Measurements from ENCODE around the gene SPC24. TPM values are rescaled to one million over a fixed set of nuclear protein-coding genes. Genes with fewer than 3 reads are reported as not detected.
"Not testable (repeated sequence)": the region's sequence is repeated elsewhere in the genome, so short reads cannot be mapped to it uniquely, and the experiment has no call there.

SPC24 gene
- total RNA-seq, 1 donor from 2014 or later, result 3.8 TPM

DNA sequence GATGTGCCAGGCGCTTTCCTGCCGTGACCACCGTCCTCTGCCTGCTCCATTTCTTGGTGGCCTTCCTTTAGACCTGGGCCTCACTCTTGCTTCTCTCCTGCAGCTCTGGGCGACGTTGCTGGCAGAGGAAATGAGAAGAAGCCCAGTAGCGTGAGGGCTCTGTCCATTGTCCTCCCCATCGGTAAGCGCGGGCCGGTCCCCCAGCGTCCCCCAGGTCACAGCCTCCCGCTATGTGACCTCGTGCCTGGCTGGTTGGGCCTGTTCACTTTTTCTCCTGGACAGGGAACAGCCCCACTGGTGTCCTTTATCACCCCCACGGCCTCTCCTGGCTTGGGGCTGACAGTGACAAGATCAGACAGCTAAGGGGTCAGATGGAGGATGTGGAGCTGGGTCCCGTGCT, 27.7 kb downstream of the SPC24 start:
- H3K4me1 Mint-ChIP-seq (ENCODE audit: low read depth, unreplicated experiment), result peaks cover 8% of the 10 kb centered on the region
- H3K27ac Mint-ChIP-seq (ENCODE audit: unreplicated experiment), result no peak overlapping the region
- no peak overlapping the region for H3K4me3 Mint-ChIP-seq (ENCODE audit: unreplicated experiment)
- no peak for DNase-seq
- peaks cover 6% of the 10 kb centered on the region for H3K36me3 Mint-ChIP-seq (ENCODE audit: unreplicated experiment)
- peaks cover 10% of the 10 kb centered on the region for H3K27me3 Mint-ChIP-seq (ENCODE audit: unreplicated experiment)
- H3K9me3 Mint-ChIP-seq (ENCODE audit: unreplicated experiment), result peaks cover 12% of the 10 kb centered on the region
- no peak for TF ChIP-seq CTCF (IDR thresholded peaks at IDR 0.05; ENCODE audit: partially characterized antibody, unreplicated experiment)

- Mint-ChIP-seq H3K4me1 (ENCODE audit: low read depth, unreplicated experiment) (peaks cover 8% of the 10 kb centered on the region), H3K27me3 (ENCODE audit: unreplicated experiment) (peaks cover 10% of the 10 kb centered on the region), H3K27ac (ENCODE audit: unreplicated experiment) (no peak overlapping the region), H3K36me3 (ENCODE audit: unreplicated experiment) (peaks cover 6% of the 10 kb centered on the region), H3K4me3 (ENCODE audit: unreplicated experiment) (no peak overlapping the region), H3K9me3 (ENCODE audit: unreplicated experiment) (peaks cover 10% of the 10 kb centered on the region)
- peak; percentile 84 for DNase-seq
- peak; percentile 85 for TF ChIP-seq CTCF (IDR thresholded peaks at IDR 0.05; ENCODE audit: partially characterized antibody, unreplicated experiment)
These were observed 29.4 kb downstream of the SPC24 start for GRCh38 chr19:11125994-11126685.

DNA sequence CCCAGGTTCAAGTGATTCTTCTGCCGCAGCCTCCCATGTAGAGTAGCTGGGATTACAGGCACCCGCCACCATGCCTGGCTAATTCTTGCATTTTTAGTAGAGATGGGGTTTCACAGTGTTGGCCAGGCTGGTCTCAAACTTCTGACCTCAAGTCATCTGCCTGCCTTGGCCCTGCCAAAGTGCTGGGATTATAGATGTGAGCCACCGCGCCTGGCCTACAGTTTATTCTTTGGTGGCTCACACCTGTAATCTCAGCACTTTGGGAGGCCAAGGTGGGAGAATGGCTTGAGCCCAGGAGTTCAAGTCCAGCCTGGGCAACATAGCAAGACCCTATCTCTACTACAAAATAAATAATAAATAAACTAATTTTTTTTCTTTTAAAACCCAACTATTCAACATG, 31.4 kb downstream of the SPC24 start:
- H3K9me3 Mint-ChIP-seq (ENCODE audit: unreplicated experiment); H3K36me3 Mint-ChIP-seq (ENCODE audit: unreplicated experiment); H3K4me1 Mint-ChIP-seq (ENCODE audit: low read depth, unreplicated experiment); H3K27ac Mint-ChIP-seq (ENCODE audit: unreplicated experiment); DNase-seq; H3K4me3 Mint-ChIP-seq (ENCODE audit: unreplicated experiment): not testable (repeated sequence)
- H3K27me3 Mint-ChIP-seq (ENCODE audit: unreplicated experiment), result peaks cover 10% of the 10 kb centered on the region

DNA sequence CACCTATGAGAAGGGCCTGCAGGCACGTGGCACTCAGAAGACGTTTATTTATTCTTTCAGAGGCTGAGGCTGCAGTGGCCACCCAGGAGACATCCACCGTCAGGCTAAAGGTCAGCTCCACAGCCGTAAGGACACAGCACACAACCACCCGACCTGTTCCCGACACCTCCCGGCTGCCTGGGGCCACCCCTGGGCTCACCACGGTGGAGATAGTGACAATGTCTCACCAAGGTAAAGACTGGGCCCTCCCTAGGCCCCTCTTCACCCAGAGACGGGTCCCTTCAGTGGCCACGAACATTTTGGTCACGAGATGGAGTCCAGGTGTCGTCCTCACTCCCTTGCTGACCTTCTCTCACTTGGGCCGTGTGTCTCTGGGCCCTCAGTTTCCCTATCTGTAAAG, 32.5 kb downstream of the SPC24 start:
- H3K36me3 Mint-ChIP-seq (ENCODE audit: unreplicated experiment), result no peaks in the 10 kb centered on the region
- no peak for TF ChIP-seq CTCF (IDR thresholded peaks at IDR 0.05; ENCODE audit: partially characterized antibody, unreplicated experiment)
- no peak overlapping the region for H3K4me3 Mint-ChIP-seq (ENCODE audit: unreplicated experiment)
- no peak for DNase-seq
- H3K27me3 Mint-ChIP-seq (ENCODE audit: unreplicated experiment), result peaks cover 10% of the 10 kb centered on the region
- H3K9me3 Mint-ChIP-seq (ENCODE audit: unreplicated experiment), result peaks cover 2% of the 10 kb centered on the region
- no peak overlapping the region for H3K27ac Mint-ChIP-seq (ENCODE audit: unreplicated experiment)
- H3K4me1 Mint-ChIP-seq (ENCODE audit: low read depth, unreplicated experiment), result no peaks in the 10 kb centered on the region

DNA sequence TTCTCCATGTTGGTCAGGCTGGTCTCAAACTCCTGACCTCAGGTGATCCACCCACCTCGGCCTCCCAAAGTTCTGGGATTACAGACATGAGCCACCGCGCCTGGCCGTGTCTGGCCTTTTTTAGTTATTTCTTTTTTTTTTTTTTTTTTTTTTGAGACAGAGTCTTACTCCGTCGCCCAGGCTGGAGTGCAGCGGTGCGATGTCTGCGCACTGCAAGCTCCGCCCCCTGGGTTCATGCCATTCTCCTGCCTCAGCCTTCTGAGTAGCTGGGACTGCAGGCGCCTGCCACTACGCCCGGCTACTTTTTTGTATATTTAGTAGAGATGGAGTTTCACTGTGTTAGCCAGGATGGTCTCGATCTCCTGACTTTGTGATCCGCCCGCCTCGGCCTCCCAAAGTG, 33.6 kb downstream of the SPC24 start:
- not testable (repeated sequence) for H3K4me1 Mint-ChIP-seq (ENCODE audit: low read depth, unreplicated experiment); H3K4me3 Mint-ChIP-seq (ENCODE audit: unreplicated experiment); H3K9me3 Mint-ChIP-seq (ENCODE audit: unreplicated experiment); DNase-seq; H3K27ac Mint-ChIP-seq (ENCODE audit: unreplicated experiment); H3K27me3 Mint-ChIP-seq (ENCODE audit: unreplicated experiment); H3K36me3 Mint-ChIP-seq (ENCODE audit: unreplicated experiment)

DNA sequence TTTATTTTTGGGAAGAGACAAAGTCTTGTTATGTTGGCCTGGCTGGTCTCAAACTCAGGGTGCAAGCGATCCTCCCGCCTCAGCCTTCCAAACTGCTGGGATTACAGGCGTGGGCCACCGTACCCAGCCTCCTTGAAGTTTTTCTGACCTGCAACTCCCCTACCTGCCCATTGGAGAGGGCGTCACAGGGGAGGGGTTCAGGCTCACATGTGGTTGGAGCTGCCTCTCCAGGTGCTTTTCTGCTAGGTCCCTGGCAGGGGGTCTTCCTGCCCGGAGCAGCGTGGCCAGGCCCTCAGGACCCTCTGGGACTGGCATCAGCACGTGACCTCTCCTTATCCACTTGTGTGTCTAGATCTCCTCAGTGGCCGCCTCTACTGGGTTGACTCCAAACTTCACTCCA, 39.1 kb downstream of the SPC24 start:
- no peak for TF ChIP-seq CTCF (IDR thresholded peaks at IDR 0.05; ENCODE audit: partially characterized antibody, unreplicated experiment)
- peaks cover 4% of the 10 kb centered on the region for H3K36me3 Mint-ChIP-seq (ENCODE audit: unreplicated experiment)
- H3K9me3 Mint-ChIP-seq (ENCODE audit: unreplicated experiment), result peaks cover 7% of the 10 kb centered on the region
- DNase-seq, result no peak
- peak overlapping the region; percentile 39 for H3K27ac Mint-ChIP-seq (ENCODE audit: unreplicated experiment)
- no peak overlapping the region for H3K4me3 Mint-ChIP-seq (ENCODE audit: unreplicated experiment)
- H3K27me3 Mint-ChIP-seq (ENCODE audit: unreplicated experiment), result peaks cover 12% of the 10 kb centered on the region
- no peaks in the 10 kb centered on the region for H3K4me1 Mint-ChIP-seq (ENCODE audit: low read depth, unreplicated experiment)

Measured in glutamatergic neuron (in vitro differentiated cells).